GM12891 (cell line): ENCODE data around the gene PEA15.

ENCODE experiments used
- DNase-seq: peaks from one replicate; pipeline ENCODE4 v3.0.0; 2011; ENCODE audit warnings: low spot score; ENCODE audit not compliant: insufficient read length
- FAIRE-seq: peaks from 2 replicates; lab custom pipeline; 2011; peaks lifted over from hg19 to GRCh38; lab: Jason Lieb, UNC
- PAX5 ChIP-seq: IDR thresholded peaks from 2 replicates; pipeline ENCODE4 v1.6.1; 2011; ENCODE audit warnings: low read length, moderate library complexity, mild to moderate bottlenecking; ENCODE audit not compliant: insufficient read depth, severe bottlenecking
- POLR2A ChIP-seq: IDR thresholded peaks from 2 replicates; pipeline ENCODE4 v1.6.1; 2011; ENCODE audit warnings: low read depth, low read length, control low read depth
- POLR2AphosphoS5 ChIP-seq: IDR thresholded peaks from 2 replicates; pipeline ENCODE4 v1.6.1; 2011; ENCODE audit warnings: low read depth, low read length, control low read depth
- POU2F2 ChIP-seq: IDR thresholded peaks from 2 replicates; pipeline ENCODE4 v1.6.1; 2011; ENCODE audit warnings: low read depth, mild to moderate bottlenecking, control low read depth, low read length, moderate library complexity
- SPI1 ChIP-seq: IDR thresholded peaks from 2 replicates; pipeline ENCODE4 v1.6.1; 2011; ENCODE audit warnings: low read depth, low read length, control low read depth
- TAF1 ChIP-seq: IDR thresholded peaks from 2 replicates; pipeline ENCODE4 v1.6.1; 2011; ENCODE audit warnings: low read depth, low read length, control low read depth

Gene PEA15

DNA sequence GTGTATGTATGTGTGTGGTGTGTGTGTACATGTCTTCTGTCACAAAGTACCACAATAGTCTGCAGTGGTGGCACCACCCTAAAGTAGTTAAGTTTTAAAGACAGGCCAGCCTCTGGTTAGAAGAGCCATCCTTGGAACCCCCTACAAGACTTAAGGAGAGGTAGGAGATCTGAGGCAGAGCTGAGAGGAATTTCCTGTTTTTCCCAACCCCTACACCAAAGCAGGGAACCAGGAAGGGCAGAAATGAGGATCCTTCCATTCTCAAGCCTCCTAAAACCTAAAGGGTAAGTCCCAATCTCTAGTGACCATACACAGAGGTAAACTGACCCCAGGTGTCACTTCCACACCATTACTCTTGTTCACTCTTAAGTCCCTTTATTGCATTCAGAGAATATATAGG is 11.1 kb downstream of the PEA15 start:
- FAIRE-seq, result no peak
- DNase-seq, result no peak
- TF ChIP-seq SPI1, result no peak
- no peak for TF ChIP-seq TAF1
- TF ChIP-seq POU2F2, result no peak
- TF ChIP-seq POLR2AphosphoS5, result no peak
- TF ChIP-seq POLR2A, result no peak
- no peak for TF ChIP-seq PAX5

- no peak for FAIRE-seq
- no peak for DNase-seq
Measured at GRCh38 chr1:160217481-160218051, 12.4 kb downstream of the PEA15 start.

GRCh38 chr1:160219062-160219929 is 14.1 kb downstream of the PEA15 start:
- DNase-seq, result no peak
- no peak for TF ChIP-seq POLR2AphosphoS5
- no peak for TF ChIP-seq POLR2A
- no peak for TF ChIP-seq POU2F2
- TF ChIP-seq SPI1, result no peak
- no peak for TF ChIP-seq PAX5
- TF ChIP-seq TAF1, result no peak
- FAIRE-seq, result no peak

More at GRCh38 chr1:160217481-160218051, 12.4 kb downstream of the PEA15 start:
- TF ChIP-seq POLR2A (no peak), TAF1 (no peak), PAX5 (no peak), POU2F2 (no peak), POLR2AphosphoS5 (no peak), SPI1 (no peak)

- no peak for FAIRE-seq
- no peak for TF ChIP-seq POU2F2
- TF ChIP-seq TAF1, result no peak
- no peak for TF ChIP-seq POLR2A
- no peak for TF ChIP-seq POLR2AphosphoS5
- TF ChIP-seq SPI1, result no peak
- TF ChIP-seq PAX5, result no peak
Measured at GRCh38 chr1:160220301-160220700, 15.1 kb downstream of the PEA15 start.

DNA sequence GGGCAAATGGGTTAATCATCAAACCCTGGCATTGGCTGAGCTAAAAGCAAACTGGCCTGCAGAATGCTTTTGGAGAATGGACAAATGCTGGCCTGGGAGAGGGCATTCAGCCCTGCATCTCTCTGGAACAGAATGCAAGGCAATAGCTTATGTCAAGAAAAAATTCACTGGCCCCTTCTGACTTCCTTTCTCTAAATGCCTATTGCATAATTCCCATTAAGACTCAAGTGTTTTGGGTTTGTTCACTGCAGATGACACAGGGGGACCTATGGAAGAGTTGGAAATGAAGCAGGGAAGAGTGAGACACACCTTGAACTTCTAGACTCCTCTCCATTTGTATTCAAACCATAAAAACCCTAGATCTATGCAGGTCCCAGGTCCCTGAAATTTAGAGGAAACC is 15.9 kb downstream of the PEA15 start:
- no peak for TF ChIP-seq POLR2AphosphoS5
- TF ChIP-seq PAX5, result no peak
- TF ChIP-seq TAF1, result no peak
- TF ChIP-seq SPI1, result no peak
- no peak for TF ChIP-seq POU2F2
- TF ChIP-seq POLR2A, result no peak
- FAIRE-seq (no peak), DNase-seq (no peak)

More at GRCh38 chr1:160220301-160220700, 15.1 kb downstream of the PEA15 start:
- no peak for DNase-seq

- no peak for FAIRE-seq
- no peak for TF ChIP-seq POLR2AphosphoS5
- no peak for TF ChIP-seq SPI1
- no peak for TF ChIP-seq POLR2A
- no peak for TF ChIP-seq POU2F2
- no peak for TF ChIP-seq PAX5
- no peak for TF ChIP-seq TAF1
- DNase-seq, result no peak
Measured at GRCh38 chr1:160222546-160222945, 17.4 kb downstream of the PEA15 start.

DNA sequence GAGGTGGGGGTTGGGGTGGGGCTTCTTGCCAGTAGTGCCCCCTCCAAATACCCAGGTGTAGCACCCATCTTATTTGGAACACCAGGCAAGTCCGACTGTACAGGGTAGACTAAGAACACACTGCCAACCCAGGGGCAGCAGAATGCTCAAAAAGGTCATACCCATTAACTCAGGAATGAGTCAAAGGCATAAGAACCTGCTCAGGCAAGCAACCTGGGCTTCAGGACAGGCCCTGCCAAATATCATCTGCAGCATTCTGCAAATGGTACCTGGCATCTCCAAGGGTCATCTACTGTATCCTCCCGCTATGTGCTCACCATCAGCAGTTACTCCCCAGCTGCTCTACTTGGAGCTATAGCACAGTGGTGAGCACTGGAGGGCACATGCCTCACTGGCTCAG is 19.4 kb downstream of the PEA15 start:
- no peak for FAIRE-seq

GRCh38 chr1:160225345-160225744 is 20.2 kb downstream of the PEA15 start:
- no peak for FAIRE-seq
- no peak for DNase-seq
- TF ChIP-seq POLR2A (no peak), POLR2AphosphoS5 (no peak)

More for the DNA sequence above, 19.4 kb downstream of the PEA15 start:
- no peak for DNase-seq
- no peak for TF ChIP-seq POLR2AphosphoS5
- no peak for TF ChIP-seq PAX5
- no peak for TF ChIP-seq POU2F2
- no peak for TF ChIP-seq TAF1
- no peak for TF ChIP-seq SPI1
- no peak for TF ChIP-seq POLR2A

DNA sequence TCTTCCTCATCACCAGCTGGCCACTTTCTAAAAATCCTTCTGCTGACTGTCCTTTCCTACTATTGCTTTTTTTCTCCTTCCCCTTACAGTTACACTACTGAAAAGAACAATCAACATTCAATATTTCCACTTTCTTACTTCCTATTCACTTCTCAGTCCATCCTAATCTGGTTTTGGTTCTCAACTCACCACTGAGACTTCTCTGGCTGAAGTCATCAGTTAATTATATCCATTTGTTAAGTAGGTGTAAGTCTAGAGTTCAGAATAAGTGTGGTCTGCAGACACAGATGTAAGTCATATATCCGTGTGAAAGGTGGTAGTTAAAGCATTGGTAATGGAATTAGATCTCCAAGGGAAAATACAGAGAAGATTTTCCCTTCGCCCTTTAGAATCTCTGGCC is 21.4 kb downstream of the PEA15 start:
- TF ChIP-seq POLR2AphosphoS5 (no peak), POU2F2 (no peak), TAF1 (no peak), PAX5 (no peak), SPI1 (no peak), POLR2A (no peak)
- no peak for FAIRE-seq
- no peak for DNase-seq
